ENCODE data around the gene HMCN1.
A peak's percentile ranks its signal among the peaks of the same experiment; 100 is the strongest.

The HMCN1 gene

DNA sequence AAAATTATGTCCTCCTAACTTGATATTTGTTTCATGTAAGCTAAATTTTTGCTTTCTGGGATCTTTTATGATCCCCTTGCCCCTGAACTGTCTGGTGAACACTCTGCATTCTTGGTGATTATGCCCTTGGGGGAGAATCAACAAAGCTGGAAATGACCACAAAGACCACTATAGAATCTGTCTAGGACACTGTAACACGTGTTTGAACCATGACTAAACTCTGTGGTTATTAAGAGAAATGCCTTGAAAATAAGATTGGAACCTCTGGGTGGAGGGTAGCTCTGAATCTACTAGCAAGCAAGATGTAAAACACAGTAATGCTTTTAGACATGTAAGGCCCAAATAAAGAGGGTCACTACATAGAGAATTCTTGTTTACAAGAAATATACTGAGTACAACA is 237.5 kb downstream of the HMCN1 start:
- DNase-seq, result peak; percentile 98

DNA sequence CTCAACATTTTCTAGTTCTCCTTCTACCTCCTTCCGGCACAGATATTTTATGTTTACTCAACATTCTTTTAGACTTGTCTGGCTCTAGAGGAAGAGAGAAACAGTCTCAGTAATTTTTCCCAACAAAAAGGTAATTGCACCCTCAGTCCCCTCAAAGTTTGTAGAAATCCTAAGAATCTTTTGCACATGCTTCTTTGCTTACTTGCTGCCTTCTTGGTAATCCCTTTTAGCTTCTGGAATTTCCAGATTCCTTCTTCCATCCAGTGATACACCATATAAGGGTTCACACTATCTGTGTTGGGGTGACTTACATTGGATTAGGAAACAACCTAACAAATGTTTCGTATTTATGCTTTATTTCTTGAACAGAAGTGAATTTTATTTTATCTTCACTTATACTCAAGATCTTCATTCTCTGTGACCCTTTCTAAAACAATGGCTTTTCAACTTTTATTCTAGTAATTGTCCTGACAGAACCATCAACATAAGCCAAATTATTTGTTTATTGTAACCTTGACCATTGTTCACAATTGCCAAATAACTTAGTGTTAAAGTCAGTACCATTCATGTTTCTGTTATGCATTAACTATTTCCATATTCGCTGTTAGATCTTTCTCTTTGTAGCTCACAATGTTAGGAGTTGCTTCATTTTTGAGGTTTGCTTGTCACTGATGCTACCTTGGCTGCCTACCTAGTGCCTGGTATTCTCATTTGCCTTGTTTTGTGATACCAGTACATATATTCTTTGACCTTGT is 238.1 kb downstream of the HMCN1 start:
- DNase-seq, result peak; percentile 91

DNA sequence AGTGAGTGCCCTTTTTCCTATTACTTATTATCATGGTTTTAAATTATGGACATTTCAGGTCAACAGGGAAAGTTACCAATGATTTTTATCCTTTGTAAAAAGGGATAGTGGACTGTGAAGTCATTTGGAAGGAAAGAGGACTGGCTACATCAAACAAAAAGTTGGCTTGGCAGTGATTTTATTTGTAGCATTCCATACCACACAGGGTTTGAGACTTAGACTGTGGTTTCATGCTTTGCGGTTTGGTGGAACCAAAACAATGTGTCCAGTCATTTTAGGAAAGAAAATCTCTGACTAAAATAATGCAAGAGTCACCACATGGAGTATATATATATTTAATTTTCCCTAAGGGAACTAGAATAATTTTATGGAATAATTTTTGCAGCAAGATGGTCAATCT is 239.5 kb downstream of the HMCN1 start:
- DNase-seq, result peak; percentile 98

DNA sequence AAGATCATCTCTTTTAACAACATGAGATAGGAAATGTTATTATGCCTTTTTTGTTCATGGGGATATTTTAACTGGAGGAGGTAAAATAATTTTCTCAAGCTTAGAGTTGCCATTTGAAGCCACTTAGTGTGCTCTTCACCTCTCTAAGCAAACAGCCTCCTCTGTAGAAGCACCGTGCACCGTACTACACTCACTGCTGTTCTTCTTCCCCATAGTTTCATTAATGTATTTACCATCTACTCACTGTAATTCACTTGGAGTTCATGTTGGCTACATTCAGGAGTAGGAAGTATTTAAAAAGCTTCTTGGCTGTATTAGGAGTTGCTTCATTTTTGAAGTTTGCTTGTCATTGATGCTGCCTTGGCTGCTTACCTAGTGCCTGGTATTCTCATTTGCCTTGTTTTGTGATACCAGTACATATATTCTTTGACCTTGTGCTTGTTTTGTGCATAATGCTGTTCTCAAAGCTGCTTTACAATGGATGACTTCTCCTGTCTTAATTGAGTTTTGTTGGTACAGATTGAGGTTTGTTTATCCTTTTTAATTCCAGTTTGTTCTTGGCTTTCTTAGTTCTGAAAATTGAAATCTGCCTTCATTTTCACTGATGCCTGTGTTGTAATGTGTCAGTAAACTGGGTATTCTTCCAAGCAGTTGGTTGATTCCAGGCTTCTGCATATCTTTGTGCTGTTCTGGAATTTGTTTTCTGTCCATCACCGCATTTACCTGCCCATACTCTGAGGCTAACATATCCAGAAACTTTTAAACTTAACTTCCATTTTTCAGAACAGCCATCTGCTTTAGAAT is 240.4 kb downstream of the HMCN1 start:
- no peak for DNase-seq

DNA sequence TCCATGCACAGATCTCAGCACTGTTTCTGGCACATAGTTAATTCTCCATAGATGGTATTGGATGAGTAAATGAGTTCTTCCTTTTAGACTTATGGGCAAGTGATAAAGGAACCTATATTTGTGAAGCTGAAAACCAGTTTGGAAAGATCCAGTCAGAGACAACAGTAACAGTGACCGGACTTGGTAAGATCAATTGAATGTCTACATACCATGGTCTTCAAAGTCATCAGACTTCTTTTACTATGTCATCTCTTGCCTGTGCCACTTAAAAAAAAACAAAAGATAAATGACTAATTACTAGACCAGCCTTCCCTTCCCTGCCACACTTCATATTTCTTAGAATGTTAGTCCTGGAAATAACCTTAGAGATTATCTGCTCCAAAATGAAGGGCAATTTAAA is 246.7 kb downstream of the HMCN1 start:
- no peak for DNase-seq

DNA sequence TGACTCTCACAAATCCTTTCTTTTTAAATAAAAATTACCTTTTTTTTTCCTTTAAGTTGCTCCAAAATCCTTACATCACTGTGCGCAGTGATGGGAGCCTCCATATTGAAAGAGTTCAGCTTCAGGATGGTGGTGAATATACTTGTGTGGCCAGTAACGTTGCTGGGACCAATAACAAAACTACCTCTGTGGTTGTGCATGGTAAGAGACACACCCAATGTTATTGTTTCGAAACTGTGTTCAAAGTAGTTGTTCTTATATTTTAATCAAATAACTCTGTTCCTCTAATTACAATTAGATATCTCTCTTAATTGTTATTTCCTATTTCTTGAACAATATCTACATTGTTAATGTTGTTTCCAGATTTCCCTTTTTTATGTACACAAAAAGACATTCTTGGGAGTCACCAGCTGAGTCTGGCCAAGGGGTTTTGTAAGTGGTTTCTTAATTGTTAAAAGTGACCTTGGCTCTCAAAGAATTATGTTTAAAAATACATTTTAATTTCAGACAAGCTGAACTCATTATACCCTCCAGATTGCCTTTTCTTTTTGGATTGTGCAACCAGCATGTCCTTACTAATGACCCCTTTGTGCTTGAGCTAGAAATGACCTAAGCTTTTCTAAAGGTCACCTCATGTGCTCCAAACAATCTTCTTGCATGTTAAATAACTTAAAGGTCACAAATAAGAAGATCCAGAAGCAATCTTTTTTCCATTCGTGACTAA is 250.1 kb downstream of the HMCN1 start:
- no peak for DNase-seq

DNA sequence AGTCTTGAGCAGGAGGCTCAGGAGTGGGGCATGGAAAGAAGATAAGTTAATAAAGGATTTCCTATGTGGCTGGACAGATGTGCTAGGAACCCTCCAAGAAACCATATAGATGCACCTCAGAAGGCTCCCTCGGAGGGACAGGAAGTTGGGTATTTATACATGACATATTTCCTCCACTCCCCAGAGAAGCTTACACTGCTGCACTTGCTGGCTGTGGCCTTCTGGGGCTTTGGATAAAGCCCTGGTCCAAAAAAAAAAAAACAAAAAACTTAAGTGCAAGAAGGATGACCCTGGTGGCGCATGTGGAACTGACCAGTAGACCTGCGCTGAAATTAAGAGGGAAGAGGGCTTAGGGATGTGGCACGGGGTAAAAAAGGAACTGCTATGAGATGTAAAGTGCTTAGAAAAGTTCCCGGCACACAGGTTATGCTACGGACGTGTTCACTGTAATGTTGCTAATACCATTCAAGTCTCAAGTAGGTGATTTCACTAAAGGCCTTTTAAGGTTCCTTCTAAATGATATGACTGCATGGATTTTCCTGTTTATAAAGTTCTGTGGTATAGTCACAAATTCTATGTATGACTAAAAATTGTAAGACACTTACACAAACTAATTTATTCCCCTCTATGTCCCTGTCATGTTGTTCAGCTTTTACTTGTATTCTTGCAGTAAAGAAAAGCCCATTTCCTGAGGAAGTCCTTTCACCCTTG is 253.6 kb downstream of the HMCN1 start:
- no peak for DNase-seq

DNA sequence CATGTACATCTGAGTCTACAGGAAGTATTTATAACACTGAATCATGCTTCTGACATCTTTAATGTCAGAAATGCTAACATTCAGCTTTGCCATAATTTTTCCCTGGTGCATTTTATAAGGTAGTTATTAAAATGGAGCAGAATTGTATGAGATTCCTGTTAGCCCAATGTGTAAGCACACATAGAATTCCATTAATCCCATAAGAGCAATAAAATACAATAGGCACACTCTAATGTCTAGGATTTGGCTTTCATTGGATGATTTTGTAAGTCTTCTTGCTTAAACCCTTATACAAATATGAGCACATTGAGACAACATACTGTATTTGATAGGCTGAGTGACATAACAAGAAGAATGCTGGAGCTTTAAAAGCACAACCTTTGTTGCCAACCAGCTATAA is 256.4 kb downstream of the HMCN1 start:
- peak; percentile 45 for DNase-seq

DNA sequence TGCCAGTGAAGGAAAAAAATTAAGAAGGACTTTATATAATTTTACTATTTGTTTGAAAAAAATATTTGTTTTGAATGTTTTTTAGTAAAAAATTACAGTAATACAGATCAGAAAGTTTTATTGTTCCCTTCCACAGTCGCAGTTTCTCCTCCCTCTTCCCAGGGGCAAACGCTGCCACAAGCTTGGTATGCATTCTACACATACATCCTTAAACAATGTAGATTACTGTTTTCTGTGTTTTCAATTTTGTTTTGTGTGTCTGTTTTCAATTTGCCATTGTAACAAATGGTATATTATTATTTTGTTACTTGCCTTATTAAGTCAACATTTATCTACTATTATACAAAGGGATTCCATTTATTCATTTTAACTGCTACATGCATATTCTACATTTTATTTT is 257.1 kb downstream of the HMCN1 start:
- DNase-seq, result no peak

DNA sequence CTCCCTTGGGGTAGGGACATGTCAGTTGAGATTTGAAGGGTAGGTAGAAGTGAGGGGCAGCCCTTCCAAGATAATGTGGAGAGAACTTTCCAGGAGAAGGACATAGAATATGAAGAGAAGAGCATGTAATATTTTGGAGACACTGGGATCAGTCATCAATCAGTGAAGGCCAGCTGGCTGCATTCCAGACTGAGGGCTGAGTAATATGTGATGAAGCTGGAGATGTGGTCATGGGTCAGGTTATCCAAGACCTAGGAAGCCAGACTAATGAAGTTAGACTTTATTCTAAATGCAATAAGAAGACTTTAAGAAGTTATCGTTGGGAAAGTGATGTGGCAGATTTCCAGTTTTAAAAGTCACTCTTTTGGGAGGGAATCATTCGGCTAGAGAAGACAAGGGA is 262.0 kb downstream of the HMCN1 start:
- DNase-seq, result peak; percentile 90

DNA sequence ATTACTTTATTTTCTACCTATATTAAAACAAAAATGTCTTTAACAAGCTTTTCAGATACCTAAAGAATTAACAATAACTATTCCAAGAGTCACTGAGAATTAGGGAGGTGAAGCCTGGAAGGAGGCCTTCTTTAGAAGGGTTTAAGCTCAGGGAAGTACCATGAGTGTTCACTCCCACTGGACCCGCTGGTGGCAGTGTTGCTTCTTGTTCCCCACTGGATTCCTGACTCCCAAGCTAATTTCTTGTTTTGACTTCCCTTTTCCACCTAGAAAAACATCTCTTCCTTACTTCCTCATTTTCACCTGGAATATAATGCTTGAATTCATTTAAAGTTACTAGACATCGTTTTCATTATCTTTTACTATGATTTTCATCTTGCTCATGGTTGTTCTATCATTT is 264.2 kb downstream of the HMCN1 start:
- DNase-seq, result no peak

DNA sequence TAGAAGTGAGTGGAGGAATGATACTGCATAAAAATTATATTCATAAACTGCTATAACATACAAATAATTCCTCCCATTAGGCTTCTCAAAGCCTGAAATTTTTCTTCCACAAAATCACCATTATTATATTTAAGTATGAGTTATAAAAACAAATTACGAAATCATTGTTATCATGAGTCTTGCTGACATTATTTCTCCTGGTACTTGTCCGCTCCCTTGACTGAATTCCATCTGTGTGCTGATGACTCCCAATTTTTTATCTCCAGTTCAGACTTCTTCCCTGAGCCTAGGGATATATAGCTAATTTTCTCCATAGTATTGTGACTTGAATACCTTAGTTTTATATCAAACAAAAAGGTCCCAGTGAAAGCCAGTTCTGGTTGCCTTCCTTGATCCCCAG is 268.2 kb downstream of the HMCN1 start:
- no peak for DNase-seq

DNA sequence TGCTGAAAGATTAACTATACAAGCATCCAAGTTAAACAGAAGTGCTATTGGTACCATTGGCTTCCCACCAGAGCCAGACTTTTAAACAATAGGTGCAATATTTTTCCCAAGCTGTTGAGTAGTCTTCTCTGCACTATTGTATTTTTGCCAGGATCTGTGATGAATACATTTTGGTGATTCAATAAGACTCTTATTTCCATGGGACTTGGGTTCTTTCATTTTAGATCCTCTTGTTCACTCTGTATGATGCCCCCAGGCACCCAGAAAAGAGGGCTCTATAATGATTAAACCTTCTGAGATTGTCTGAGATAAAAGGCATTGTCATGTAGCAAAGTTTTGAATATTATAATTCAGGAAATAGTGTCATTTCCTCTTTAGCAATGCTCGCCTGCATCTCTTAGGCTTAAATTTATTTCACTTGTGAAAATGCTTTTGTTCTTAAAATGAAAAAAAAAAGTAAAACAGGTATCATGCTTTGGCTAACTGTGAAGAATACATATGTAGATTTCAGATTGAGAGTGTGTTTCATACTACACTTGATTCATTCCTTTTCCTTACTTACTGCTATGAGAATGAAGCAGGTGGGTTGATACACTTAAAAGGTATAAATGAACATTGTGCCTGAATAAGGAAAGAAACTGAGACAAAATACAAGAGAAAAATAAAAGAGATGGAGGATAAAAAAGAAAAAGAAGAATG is 275.0 kb downstream of the HMCN1 start:
- DNase-seq, result peak; percentile 58

DNA sequence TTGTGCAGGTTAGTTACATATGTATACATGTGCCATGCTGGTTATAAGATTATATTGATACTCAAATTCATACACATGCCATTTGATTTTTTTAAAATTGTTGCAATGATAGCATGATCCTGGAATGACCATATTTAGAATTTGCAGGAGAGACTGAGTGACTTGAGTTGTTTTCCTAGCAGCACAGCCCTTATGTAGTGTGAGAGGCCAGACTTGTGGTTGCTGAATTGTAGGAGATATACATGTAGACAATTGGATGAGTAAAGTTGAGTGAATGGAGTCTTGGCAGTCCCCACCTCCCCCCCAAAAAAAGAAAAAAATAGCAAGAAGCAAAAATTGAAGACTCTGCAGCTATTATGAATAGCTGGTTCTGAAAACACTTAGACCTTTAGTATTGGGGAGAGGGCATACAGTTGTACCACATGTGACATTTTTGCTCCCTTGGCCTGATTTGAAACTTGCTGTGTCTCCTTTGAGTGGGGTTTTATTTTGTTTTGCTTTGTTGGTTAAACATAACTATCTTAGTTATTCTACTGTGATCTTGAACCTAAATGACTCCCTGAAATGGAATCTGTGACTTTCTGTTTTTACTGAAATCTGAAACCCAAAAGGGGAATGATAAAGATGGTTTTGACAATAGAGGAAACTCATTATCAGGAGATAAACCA is 280.3 kb downstream of the HMCN1 start:
- peak; percentile 76 for DNase-seq

DNA sequence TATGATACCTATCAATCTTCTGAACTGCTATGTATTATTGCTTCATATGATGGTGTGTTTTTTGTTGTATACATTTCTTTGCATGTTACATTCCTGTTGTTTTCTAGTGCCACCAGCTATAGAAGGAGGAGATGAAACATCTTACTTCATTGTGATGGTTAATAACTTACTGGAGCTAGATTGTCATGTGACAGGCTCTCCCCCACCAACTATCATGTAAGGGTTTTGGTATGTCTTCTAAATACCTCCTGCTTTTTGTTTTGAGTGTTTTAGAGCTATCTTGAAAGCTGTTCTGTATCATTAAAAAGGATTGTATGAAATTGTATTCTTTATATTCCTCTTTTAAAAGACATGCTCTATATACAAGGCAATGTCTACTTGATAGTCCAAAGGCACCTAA is 282.7 kb downstream of the HMCN1 start:
- DNase-seq, result no peak

DNA sequence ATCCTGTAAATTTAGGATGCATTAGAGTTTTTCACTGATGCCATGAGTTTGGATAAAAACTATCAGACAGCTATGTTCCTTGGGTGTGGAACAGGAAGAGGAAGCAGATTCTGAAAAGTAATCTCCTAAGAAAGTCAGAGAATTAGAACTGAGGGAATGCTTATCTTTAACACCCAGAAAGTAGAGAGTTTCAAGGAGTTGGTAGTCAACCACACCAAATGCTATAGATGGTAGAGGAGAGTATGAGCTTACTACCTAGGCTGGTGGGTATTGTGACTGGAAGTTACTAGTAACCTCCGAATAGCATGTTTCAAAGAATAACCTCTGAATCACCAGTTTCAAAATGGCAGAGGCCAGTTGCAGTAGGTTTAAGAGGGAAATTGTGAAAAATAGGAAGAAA is 288.0 kb downstream of the HMCN1 start:
- no peak for DNase-seq

DNA sequence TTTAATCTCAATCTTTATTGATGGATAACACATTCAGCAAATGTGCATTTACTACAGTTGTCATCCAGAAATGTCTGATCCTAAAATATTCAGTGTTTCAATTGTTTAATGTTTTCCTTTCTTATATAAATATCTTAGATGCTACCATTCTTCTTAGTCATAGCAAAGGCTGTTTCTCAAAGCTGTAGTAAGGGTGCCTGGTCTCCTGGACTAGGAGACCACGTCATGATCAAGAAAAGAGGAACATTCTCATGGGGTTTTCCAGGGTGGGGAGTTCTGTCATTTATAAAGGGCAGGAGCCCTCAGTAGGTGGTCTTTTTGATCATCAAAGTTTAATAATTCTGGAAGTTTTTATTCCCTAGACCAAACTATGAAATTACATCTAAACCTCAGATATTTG is 292.8 kb downstream of the HMCN1 start:
- DNase-seq, result no peak

DNA sequence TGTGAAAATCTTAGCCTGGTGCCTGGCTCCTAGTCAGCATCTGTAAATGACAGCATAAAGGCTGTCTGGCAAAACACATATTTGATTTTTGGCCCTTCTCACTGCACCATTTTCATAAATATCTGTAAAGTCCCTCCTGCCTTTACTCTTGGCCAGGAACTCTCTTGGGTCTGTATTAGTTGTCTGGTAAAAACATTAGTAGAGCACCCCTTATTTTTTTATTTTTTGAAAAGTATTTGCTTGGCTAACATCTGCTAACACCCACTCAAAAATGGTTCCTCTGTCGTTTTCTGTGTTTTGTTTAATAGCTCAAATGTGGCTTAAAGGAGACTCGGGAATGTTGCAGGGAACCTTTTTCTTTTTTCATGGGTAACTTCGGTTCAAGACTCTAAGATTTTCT is 293.4 kb downstream of the HMCN1 start:
- no peak for DNase-seq

DNA sequence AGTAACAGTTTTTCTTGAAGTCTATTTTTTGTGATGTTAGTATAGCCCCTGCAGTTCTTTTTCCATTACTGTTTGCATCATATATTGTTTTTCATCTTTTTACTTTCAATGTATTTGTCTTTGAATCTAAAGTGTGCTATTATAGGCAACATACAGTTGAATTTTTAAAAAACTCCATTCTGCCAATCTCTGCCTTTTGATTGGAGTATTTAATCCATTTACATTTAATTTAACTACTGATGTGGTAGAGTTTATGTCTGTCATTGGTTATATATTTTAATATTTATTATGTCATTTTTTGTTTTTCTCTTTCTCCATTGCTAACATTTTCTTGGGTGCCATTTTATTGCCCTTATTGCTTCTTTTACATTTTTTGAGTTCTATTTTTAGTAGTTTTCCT is 296.3 kb downstream of the HMCN1 start:
- DNase-seq, result no peak

DNA sequence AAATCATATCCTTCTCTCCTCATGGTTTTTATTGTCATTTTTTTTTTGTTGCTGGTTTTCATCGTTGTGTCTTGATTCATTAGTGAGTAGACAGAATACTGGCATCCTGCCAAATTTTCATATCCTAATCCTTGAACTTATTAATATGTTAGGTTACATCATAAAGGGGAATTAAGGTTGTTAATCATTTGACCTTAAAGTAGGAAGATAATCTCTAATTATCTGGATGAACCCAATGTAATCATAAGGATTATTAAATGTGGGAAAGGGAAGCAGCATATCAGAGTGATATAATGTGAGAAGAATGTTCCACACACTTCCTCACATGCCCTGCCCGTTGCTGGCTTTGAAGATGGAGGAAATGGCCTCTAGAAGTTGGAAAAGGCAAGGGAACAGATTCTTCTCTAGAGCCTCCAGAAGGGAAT is 299.7 kb downstream of the HMCN1 start:
- DNase-seq, result peak; percentile 24

DNA sequence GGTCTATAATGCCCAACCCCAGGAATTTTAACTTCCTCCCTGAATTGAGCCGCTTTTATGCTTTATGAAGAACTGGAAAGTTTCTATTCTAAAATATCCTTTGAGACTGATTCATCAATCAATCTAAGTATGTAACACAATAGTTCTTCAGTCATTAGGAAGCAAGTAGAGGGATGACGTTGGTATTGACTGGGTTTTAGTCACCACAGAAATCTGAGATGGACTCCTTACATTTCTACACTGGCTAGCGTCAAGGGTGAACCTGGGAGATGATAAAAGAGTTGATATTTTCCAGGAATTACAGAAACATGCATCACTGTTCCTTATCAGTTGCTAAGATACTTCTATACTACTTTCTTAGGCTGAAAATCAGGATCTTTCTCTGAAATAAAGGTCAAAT is 308.0 kb downstream of the HMCN1 start:
- no peak for DNase-seq

DNA sequence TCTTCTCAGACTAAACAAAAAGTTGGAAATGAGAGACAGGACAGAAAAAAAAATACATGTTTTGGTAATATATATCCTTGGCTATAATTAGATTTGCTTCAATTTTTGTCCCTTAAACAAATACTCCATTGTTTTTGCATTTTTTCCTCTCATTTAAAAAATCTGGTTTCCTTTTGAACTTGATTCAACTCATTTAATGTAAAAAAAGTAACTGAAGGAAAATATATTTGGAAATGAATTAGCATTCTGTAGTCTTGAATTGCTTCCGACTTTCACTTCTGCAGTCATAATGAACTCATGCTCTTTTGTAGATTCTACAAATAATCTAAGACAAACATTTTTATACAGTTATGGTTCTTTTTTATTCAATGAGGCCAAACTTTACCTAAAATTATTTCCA is 309.1 kb downstream of the HMCN1 start:
- DNase-seq, result no peak

Data from fibroblast of skin of abdomen (primary cell).